GM06990 (cell line): ENCODE measurements around the gene LATS2.

Experiments
- DNase-seq: peaks from one replicate; pipeline ENCODE4 v3.0.0-alpha.2; 2011; ENCODE audit not compliant: insufficient read length; ENCODE audit errors: extremely low read depth
- H3K27me3 ChIP-seq: replicated peaks from 2 replicates; pipeline ENCODE4 v1.6.0; 2011; ENCODE audit warnings: low read length; ENCODE audit not compliant: control insufficient read depth, insufficient read depth
- H3K36me3 ChIP-seq: 2 replicates; pipeline ENCODE4 v1.5.1; 2011; ENCODE audit warnings: low read length; ENCODE audit not compliant: control insufficient read depth, insufficient read depth
- H3K4me3 ChIP-seq: replicated peaks from 2 replicates; pipeline ENCODE4 v1.5.1; 2011; ENCODE audit warnings: low read depth, mild to moderate bottlenecking, control low read depth, low read length
- TF ChIP-seq, protein P1 (sequence below): IDR thresholded peaks from 2 replicates; pipeline ENCODE4 v1.5.1; 2011; ENCODE audit warnings: low read length, control low read depth, mild to moderate bottlenecking, inconsistent platforms; ENCODE audit not compliant: insufficient read depth, poor library complexity, severe bottlenecking

Gene LATS2

DNA sequence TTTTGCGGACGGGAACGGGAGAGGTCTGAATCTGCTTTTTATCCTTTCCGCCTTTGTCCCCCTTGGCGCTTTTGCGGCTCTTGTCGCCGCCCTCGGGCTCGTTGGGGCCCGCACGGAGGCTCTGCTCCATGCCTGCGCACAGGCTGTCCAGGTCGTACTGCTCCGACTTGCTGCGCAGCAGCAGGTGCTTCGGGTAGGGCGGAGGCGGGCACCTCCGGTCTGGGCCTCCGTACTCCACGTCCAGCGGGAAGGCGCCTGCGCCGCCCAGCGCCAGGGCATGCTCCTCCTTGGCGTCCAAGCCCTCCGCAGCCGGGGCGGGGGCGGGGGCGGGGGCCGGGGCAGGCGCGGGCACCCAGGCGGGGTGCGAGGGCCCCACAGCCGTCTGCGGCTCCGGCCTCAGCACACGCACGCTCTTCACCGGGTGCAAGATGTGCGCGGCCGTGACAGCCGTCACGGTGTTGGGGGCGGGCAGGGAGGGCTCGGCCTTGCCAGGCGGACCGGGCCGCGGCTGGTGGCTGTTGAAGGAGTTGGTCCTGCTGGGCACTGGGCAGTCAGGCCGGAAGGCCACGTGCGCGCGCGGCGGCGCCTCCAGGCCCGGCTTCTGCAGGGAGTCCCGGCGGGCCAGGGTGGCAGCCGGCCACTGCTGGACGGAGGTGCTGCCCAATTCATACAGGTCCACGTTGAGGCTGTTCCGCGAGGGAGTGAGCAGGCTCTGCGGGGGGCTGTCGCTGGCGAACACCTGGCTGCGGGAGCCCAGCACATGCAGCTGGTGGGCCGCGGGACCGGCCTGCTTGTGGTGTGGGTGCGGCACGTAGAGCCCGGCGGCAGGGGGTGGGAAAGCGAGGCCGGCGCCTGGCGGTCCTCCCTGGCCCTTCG is 73.1 kb downstream of the LATS2 start:
- TF ChIP-seq, protein P1, sequence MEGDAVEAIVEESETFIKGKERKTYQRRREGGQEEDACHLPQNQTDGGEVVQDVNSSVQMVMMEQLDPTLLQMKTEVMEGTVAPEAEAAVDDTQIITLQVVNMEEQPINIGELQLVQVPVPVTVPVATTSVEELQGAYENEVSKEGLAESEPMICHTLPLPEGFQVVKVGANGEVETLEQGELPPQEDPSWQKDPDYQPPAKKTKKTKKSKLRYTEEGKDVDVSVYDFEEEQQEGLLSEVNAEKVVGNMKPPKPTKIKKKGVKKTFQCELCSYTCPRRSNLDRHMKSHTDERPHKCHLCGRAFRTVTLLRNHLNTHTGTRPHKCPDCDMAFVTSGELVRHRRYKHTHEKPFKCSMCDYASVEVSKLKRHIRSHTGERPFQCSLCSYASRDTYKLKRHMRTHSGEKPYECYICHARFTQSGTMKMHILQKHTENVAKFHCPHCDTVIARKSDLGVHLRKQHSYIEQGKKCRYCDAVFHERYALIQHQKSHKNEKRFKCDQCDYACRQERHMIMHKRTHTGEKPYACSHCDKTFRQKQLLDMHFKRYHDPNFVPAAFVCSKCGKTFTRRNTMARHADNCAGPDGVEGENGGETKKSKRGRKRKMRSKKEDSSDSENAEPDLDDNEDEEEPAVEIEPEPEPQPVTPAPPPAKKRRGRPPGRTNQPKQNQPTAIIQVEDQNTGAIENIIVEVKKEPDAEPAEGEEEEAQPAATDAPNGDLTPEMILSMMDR = no peak
- no peak for DNase-seq
- Histone ChIP-seq H3K36me3 (peaks cover 5% of the 10 kb centered on the region), H3K4me3 (no peak overlapping the region), H3K27me3 (no peaks in the 10 kb centered on the region)

DNA sequence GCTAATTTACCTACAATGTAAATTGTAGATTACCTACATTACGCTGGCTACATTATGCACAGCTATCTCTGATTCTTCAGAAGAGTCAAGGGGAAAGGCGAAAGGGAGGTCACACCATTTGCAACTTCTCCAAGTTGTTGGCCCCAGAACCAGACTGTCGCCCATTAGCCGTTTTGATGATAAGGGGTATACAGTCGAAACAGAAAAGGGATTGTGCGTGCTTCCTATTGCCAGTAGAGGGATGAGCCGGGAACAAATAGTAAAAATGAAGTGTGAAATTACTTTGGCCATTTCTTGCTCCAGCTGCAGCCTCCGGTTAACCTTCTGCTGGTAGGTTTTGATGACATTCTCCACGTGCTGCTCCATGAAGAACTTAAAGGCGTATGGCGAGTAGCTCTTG is 73.8 kb downstream of the LATS2 start:
- H3K36me3 ChIP-seq = peaks cover 7% of the 10 kb centered on the region
- H3K27me3 ChIP-seq = no peaks in the 10 kb centered on the region
- DNase-seq = no peak
- TF ChIP-seq, protein P1 = no peak
- no peak overlapping the region for H3K4me3 ChIP-seq

DNA sequence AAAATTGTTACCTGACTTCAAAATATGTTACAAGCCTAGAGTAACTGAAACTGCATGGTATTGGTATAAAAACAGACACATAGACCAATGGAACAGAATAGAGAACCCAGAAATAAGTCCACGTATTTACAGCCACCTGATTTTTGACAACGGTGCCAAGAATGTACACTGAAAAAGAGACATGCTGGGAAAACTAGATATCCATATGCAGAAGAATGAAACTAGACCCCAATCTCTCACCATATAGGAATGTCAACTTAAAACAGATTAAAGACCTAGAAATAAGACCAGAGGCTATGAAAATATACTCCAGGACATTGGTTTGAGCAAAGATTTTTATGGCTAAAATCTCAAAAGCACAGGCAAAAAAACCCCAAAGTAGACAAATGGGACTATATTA is 76.5 kb downstream of the LATS2 start:
- H3K27me3 ChIP-seq = no peaks in the 10 kb centered on the region
- H3K4me3 ChIP-seq = no peak overlapping the region
- H3K36me3 ChIP-seq = peaks cover 9% of the 10 kb centered on the region
- TF ChIP-seq, protein P1 = no peak
- no peak for DNase-seq

DNA sequence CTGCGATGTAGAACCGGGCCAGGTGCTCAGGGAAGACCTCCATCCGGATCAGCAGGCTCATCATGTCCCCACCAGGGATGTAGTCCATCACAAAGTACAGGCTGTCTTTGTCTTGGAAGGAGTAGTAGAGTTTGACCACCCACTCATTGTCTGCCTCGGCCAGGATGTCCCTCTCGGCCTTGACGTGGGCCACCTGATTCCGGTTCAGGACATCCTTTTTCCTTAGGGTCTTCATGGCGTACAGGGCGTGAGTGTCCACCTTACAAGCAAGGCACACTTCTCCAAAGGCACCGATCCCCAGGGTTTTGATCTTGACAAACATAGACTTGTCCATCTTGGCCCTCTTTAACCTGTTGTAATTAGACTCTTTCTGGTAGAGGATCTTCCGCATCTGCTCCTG is 78.0 kb downstream of the LATS2 start:
- no peaks in the 10 kb centered on the region for H3K27me3 ChIP-seq
- DNase-seq = no peak
- peaks cover 5% of the 10 kb centered on the region for H3K36me3 ChIP-seq
- TF ChIP-seq, protein P1 = no peak
- no peak overlapping the region for H3K4me3 ChIP-seq

DNA sequence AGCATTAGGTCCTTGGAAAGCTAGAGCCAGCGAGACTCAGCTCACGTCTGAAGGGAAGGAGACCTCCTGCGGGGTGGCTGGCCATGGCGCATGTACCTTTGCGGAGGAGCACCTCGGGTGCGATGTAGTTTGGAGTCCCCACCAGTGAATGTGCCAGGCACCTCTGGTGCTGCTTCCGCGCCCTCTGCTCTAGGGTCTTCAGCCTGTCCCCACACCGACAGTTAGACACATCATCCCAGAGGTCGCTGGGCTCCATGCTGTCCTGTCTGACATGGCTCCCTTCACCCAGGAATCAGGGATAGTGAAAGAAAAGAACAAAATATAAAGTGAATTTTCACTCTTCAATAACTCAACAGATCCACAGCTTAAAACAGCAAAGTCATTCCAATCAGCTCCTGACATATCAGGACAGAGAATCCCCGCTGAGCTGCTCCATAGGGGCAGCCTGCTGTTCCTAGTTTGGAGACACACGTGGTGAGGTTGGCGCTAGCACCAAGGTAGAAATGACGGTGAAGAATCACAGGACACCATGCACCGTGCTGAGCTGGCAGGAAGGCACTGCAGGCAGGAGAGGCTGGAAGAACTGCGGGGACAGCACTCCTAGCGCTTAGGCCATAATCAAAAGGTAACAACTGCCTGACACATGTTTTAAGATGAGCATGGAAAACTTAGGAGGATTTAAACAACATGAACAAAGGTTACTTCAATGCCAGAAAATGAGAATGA is 79.9 kb downstream of the LATS2 start:
- TF ChIP-seq, protein P1 = no peak
- Histone ChIP-seq H3K4me3 (no peak overlapping the region), H3K27me3 (no peaks in the 10 kb centered on the region), H3K36me3 (peaks cover 5% of the 10 kb centered on the region)
- no peak for DNase-seq
